Measurements from ENCODE around the gene CHST5. TPM values are rescaled to one million over a fixed set of nuclear protein-coding genes. Genes with fewer than 3 reads are reported as not detected.
A peak's percentile ranks its signal among the peaks of the same experiment; 100 is the strongest.

CHST5 gene
- total and polyA plus RNA-seq, 2 donors (not counting 1 experiment from before 2014, with no cell fraction given), result 0.99 TPM; not detected in 1

DNA sequence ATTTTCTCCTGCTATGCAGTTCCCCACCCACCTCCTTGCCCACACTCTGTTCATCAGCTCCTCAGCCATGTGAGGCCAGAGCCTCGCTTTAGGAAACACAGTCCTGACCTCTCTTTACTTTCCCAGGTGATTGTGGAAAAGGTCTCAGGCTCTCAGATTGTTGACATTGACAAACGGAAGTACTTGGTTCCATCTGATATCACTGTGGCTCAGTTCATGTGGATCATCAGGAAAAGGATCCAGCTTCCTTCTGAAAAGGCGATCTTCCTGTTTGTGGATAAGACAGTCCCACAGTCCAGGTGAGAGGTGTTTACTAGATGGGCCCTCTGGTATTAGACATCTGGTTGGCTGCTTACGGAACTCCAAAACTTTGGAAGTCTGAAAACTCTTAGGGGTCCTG is 32.0 kb upstream of the CHST5 start:
- Histone ChIP-seq H3K9me3 (ENCODE audit: control extremely low read depth in 1 of 3, control insufficient read depth in 2 of 3, insufficient read depth in 1 of 3, low read length in 2 of 3) (no peaks in the 10 kb centered on the region), H3K4me3 (ENCODE audit: control extremely low read depth in 1 of 5, extremely low read depth in 1 of 5, insufficient read depth in 1 of 5, low read depth in 2 of 5, low read length in 4 of 5) (no peak overlapping the region), H4K20me1 (ENCODE audit: control insufficient read depth, insufficient read depth, low read length, poor library complexity, severe bottlenecking) (peaks cover 14% of the 10 kb centered on the region), H2AFZ (ENCODE audit: insufficient read depth, low read depth, low read length, poor library complexity, severe bottlenecking) (no peak overlapping the region), H3K36me3 (replicated peaks in 1 of 2; ENCODE audit: control extremely low read depth in 1 of 2, control insufficient read depth in 1 of 2, extremely low read depth in 1 of 2, insufficient read depth in 2 of 2, low read length in 1 of 2) (peaks cover 6 to 49% of the 10 kb centered on the region in 2 experiments), H3K4me2 (replicated peaks; ENCODE audit: low read depth, low read length, poor library complexity, severe bottlenecking) (no peak overlapping the region), H3K79me2 (ENCODE audit: control insufficient read depth, insufficient read depth, low read length) (peaks cover 50% of the 10 kb centered on the region), H3K27me3 (replicated peaks in 1 of 4; ENCODE audit: control extremely low read depth in 1 of 4, control insufficient read depth in 3 of 4, insufficient read depth in 4 of 4, low read length in 3 of 4) (no peaks in the 10 kb centered on the region), H3K9ac (ENCODE audit: low read length) (no peak overlapping the region), H3K4me1 (ENCODE audit: control insufficient read depth in 2 of 2, insufficient read depth in 2 of 2, low read length in 2 of 2) (peaks cover 47 to 78% of the 10 kb centered on the region in 2 donors), H3K27ac (ENCODE audit: low read length in 2 of 2) (peak overlapping the region in 1 of 2 donors; percentile 25)
- no peaks in the 10 kb centered on the region for H3K27me3 Mint-ChIP-seq
- no peak for ATAC-seq (ENCODE audit: low read depth)
- no peak for DNase-seq
- H3K4me3 Mint-ChIP-seq, result peak overlapping the region; percentile 100
- intact Hi-C loops (cut with micrococcal nuclease), result loop anchor here (2.0 kb wide), 1 partner anchor 583 kb away; the partner anchor contains the start of gene WDR59
- 94% methylated on average over 4 of the region's 4 CpGs for WGBS (ENCODE audit: insufficient coverage)
- no peaks in the 10 kb centered on the region for H3K9me3 Mint-ChIP-seq (ENCODE audit: insufficient read depth)
- POLR2A ChIA-PET, result no interaction called here
- no peak overlapping the region for H3K27ac Mint-ChIP-seq
- H3K4me1 Mint-ChIP-seq, result peaks cover 68% of the 10 kb centered on the region
- TF ChIP-seq, protein P1, sequence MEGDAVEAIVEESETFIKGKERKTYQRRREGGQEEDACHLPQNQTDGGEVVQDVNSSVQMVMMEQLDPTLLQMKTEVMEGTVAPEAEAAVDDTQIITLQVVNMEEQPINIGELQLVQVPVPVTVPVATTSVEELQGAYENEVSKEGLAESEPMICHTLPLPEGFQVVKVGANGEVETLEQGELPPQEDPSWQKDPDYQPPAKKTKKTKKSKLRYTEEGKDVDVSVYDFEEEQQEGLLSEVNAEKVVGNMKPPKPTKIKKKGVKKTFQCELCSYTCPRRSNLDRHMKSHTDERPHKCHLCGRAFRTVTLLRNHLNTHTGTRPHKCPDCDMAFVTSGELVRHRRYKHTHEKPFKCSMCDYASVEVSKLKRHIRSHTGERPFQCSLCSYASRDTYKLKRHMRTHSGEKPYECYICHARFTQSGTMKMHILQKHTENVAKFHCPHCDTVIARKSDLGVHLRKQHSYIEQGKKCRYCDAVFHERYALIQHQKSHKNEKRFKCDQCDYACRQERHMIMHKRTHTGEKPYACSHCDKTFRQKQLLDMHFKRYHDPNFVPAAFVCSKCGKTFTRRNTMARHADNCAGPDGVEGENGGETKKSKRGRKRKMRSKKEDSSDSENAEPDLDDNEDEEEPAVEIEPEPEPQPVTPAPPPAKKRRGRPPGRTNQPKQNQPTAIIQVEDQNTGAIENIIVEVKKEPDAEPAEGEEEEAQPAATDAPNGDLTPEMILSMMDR (IDR thresholded peaks at IDR 0.05), result no peak
- TF ChIP-seq EZH2 (IDR thresholded peaks at IDR 0.05; ENCODE audit: borderline replicate concordance, insufficient read depth, low read depth, low read length, poor library complexity, severe bottlenecking), result no peak
- CTCF ChIA-PET, result interaction anchor here (1.2 to 1.5 kb wide), 3 partner anchors 12 to 103 kb away, joined by 3 to 4 read pairs (median 3); partner anchors contain the start of gene TMEM170A

DNA sequence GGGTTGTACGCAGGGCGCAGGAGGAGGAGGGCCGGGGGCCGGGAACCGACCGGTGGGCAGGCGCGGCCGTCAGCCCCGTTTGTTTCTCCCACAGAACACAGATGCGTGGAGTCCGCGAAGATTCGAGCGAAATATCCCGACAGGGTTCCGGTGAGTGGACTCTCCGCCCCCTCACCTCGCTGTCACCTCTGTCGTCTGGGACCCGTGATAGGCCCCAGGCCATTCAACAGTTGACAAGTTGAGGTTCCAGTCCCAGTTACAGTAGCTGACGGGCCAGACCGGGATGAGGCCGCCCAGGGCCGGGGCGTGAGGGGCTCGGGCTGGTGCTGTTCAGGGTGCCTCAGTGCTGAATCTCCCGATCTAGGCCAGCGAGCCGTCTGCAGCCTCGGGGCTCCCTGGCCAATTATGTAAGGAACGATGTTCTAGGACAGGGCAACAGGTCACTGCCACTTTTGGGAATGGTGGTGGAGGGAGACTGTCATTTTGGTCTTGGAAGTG is 30.9 kb upstream of the CHST5 start:
- peak overlapping the region; percentile 96 to 99 for H3K27ac ChIP-seq (ENCODE audit: low read length in 2 of 2)
- ATAC-seq (ENCODE audit: low read depth), result no peak
- CTCF ChIA-PET, result interaction anchor here (1.2 to 1.5 kb wide), 3 partner anchors 11 to 61 kb away, joined by 3 read pairs; no protein-coding TSS in a partner anchor
- POLR2A ChIA-PET, result interaction anchor here (2.1 kb wide), 2 partner anchors 56 to 81 kb away, joined by 10 to 15 read pairs; partner anchors contain the start of genes ADAT1, KARS1 and TERF2IP
- peaks cover 47 to 67% of the 10 kb centered on the region in 2 donors for H3K4me1 ChIP-seq (ENCODE audit: control insufficient read depth in 2 of 2, insufficient read depth in 2 of 2, low read length in 2 of 2)
- H3K27me3 ChIP-seq (replicated peaks in 1 of 4; ENCODE audit: control extremely low read depth in 1 of 4, control insufficient read depth in 3 of 4, insufficient read depth in 4 of 4, low read length in 3 of 4), result no peaks in the 10 kb centered on the region
- 2% methylated on average over 31 of the region's 32 CpGs for WGBS (ENCODE audit: insufficient coverage)
- H2AFZ ChIP-seq (ENCODE audit: insufficient read depth, low read depth, low read length, poor library complexity, severe bottlenecking), result peak overlapping the region; percentile 79
- no peaks in the 10 kb centered on the region for H3K27me3 Mint-ChIP-seq
- peaks cover 13% of the 10 kb centered on the region for H4K20me1 ChIP-seq (ENCODE audit: control insufficient read depth, insufficient read depth, low read length, poor library complexity, severe bottlenecking)
- peaks cover 4 to 39% of the 10 kb centered on the region in 2 experiments for H3K36me3 ChIP-seq (replicated peaks in 1 of 2; ENCODE audit: control extremely low read depth in 1 of 2, control insufficient read depth in 1 of 2, extremely low read depth in 1 of 2, insufficient read depth in 2 of 2, low read length in 1 of 2)
- peak overlapping the region; percentile 73 for H3K27ac Mint-ChIP-seq
- peak overlapping the region; percentile 77 for H3K9ac ChIP-seq (ENCODE audit: low read length)
- no peak for TF ChIP-seq EZH2 (IDR thresholded peaks at IDR 0.05; ENCODE audit: borderline replicate concordance, insufficient read depth, low read depth, low read length, poor library complexity, severe bottlenecking)
- TF ChIP-seq, protein P1 (IDR thresholded peaks at IDR 0.05), result no peak
- H3K4me3 ChIP-seq (ENCODE audit: control extremely low read depth in 1 of 5, extremely low read depth in 1 of 5, insufficient read depth in 1 of 5, low read depth in 2 of 5, low read length in 4 of 5), result peak overlapping the region; percentile 45 to 96 (median 78)
- peaks cover 57% of the 10 kb centered on the region for H3K4me1 Mint-ChIP-seq
- no peaks in the 10 kb centered on the region for H3K9me3 Mint-ChIP-seq (ENCODE audit: insufficient read depth)
- peak overlapping the region; percentile 97 for H3K4me2 ChIP-seq (replicated peaks; ENCODE audit: low read depth, low read length, poor library complexity, severe bottlenecking)
- intact Hi-C loops (cut with micrococcal nuclease), result loop anchor here (1.0 to 2.0 kb wide), 4 partner anchors 56 to 582 kb away; partner anchors contain the start of genes ADAT1, KARS1, TERF2IP and TMEM170A
- H3K4me3 Mint-ChIP-seq, result peak overlapping the region; percentile 100
- no peaks in the 10 kb centered on the region for H3K9me3 ChIP-seq (ENCODE audit: control extremely low read depth in 1 of 3, control insufficient read depth in 2 of 3, insufficient read depth in 1 of 3, low read length in 2 of 3)
- DNase-seq, result no peak
- peaks cover 39% of the 10 kb centered on the region for H3K79me2 ChIP-seq (ENCODE audit: control insufficient read depth, insufficient read depth, low read length)

All from B cell (primary cell).